Colon (tissue), 2 donors: Measurements from ENCODE around the gene IL20RB.

ENCODE experiments used
- FAIRE-seq: peaks from 2 replicates; lab custom pipeline; 2012; peaks lifted over from hg19 to GRCh38; lab: Jason Lieb, UNC
- donor health status: control.
- donor health status: control.

IL20RB gene

DNA sequence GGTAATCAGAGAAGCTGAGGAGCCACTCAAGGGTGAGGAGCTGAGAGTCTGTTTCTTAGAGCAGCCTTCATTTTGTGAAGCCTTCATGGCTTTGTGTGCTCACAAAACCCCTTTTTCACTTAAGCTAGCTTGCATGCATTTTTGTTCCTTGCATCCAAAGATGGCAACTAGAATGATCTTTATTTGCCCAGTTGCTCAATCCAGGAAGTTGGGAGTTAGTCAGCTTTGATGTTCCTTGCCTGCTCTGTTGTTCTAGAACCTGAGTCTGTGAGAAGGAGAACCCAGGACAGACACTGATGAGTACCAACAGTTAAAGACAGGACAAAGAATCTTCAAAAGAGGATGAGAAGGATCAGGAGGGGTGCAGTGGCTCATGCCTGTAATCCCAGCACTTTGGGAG, 81.8 kb downstream of the IL20RB start:
- no peak for FAIRE-seq

DNA sequence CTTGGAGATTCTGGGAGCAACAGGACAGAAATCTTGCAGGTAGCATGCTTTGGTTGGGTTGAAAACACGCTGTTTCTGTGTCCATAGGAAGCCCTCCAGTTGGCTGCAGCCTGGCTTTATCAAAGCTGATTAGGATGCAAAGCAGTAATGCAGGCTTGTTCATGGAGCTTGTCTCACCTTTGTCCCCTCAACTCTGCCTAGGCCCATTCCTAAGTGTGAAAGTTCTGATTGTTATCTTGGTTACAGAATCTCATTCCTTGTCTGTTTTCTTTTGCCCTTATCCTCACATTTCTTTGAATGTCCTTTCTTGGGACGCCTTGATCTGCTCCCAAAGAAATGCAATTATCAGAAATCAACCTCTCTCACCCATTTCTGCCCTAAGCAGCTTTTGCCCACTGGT, 83.5 kb downstream of the IL20RB start:
- FAIRE-seq: no peak

DNA sequence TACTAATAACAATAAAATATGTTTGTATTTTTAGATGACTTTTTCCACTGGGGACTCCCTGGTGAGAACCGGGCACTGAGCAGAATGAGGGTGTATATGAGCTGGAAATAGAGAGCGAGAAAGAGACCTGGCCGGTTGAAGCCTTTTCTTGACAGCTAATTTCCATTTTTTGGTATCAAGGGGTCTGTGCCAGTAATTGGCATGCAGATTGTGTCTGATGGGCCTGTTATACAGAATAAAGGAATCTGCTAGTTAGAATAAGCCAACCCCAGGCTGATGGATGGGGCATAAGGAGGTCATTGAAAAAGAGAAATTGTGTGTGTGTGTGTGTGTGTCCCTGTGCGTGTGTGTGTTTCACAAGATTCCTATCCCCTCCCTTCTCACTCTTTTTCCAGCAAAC, 83.9 kb downstream of the IL20RB start:
- no peak for FAIRE-seq

DNA sequence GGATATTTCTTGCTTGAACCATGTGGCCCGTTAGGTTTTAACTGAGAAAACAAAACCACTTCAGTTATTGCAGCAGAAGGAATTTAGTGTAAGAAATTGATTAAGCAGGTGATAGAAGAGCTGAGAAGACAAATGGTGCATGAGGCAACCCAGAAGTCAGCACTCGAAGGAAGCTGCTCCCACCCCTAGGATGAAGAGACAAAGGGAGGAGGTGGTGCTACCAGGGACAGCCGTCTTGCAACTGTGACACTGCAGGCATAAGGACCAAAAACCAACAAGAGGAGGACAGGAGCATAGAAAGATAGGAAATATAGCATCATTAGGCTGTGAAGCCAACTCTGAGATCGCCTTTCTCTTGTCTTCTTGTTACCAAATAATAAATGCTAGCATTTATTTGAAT, 89.0 kb downstream of the IL20RB start:
- FAIRE-seq: no peak

GRCh38 chr3:137047240-137047639, 89.5 kb downstream of the IL20RB start:
- FAIRE-seq: no peak

GRCh38 chr3:137050281-137050680, 92.5 kb downstream of the IL20RB start:
- FAIRE-seq: no peak

- no peak for FAIRE-seq
Observed at GRCh38 chr3:137052298-137052697, 94.5 kb downstream of the IL20RB start.
